ENCODE data around the gene SLC30A1.

Gene SLC30A1

DNA sequence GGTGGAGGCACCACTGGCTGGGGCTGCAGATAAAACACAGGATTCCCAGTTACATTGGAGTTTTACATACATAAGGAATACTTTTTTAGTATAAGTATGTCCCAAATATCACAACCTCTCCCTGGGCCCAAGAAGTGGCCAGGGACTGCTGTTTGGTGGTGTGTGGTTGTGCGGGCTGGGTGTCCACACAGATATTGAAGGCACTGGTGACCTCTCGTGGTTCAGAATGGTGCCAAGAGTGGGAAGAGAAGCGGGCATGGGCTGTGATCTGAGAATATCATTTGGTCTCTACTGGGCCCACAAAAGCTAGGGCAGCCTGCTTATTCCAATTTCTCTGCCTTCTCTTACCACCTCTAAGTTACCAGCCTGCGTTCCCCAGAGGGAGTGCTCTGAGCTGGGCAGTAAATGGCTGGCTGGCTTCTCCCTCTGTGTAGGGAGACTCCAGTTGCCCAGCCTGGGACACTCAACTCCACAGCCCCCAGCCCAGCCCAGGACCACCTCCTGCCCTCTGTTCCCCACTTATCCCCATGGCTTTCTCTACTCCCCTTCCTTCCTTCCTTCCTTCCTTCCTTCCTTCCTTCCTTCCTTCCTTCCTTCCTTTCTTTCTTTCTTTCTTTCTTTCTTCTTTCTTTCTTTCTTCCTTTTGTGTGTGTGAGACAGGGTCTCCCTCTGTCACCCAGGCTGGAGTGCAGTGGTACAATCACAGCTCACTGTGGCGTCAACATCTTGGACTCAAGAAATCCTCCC is 44.2 kb downstream of the SLC30A1 start:
- TF ChIP-seq, protein P1, sequence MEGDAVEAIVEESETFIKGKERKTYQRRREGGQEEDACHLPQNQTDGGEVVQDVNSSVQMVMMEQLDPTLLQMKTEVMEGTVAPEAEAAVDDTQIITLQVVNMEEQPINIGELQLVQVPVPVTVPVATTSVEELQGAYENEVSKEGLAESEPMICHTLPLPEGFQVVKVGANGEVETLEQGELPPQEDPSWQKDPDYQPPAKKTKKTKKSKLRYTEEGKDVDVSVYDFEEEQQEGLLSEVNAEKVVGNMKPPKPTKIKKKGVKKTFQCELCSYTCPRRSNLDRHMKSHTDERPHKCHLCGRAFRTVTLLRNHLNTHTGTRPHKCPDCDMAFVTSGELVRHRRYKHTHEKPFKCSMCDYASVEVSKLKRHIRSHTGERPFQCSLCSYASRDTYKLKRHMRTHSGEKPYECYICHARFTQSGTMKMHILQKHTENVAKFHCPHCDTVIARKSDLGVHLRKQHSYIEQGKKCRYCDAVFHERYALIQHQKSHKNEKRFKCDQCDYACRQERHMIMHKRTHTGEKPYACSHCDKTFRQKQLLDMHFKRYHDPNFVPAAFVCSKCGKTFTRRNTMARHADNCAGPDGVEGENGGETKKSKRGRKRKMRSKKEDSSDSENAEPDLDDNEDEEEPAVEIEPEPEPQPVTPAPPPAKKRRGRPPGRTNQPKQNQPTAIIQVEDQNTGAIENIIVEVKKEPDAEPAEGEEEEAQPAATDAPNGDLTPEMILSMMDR (IDR thresholded peaks at IDR 0.05; ENCODE audit: low read depth, low read length) = no peak
- DNase-seq (ENCODE audit: extremely low read depth, low read depth) = no peak

DNA sequence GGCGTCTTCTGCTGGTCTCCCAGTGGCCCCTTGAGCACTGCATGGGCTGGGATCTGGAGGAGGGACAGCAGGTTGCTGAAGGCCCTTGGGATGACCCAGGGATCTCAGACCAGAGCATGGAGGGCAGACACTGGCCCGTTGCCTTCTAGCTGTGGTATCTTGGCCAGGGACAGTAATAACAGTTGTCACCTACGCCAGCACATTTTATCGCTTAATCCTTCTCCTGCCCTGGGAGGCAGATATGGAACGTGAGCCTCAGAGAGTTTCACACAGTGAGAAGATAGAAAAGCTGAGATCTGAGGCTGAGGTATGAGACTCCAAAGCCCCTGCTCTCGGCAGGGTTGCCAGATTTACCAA is 46.9 kb downstream of the SLC30A1 start:
- TF ChIP-seq, protein P1 (IDR thresholded peaks at IDR 0.05; ENCODE audit: low read depth, low read length) = no peak
- no peak for DNase-seq (ENCODE audit: extremely low read depth, low read depth)

DNA sequence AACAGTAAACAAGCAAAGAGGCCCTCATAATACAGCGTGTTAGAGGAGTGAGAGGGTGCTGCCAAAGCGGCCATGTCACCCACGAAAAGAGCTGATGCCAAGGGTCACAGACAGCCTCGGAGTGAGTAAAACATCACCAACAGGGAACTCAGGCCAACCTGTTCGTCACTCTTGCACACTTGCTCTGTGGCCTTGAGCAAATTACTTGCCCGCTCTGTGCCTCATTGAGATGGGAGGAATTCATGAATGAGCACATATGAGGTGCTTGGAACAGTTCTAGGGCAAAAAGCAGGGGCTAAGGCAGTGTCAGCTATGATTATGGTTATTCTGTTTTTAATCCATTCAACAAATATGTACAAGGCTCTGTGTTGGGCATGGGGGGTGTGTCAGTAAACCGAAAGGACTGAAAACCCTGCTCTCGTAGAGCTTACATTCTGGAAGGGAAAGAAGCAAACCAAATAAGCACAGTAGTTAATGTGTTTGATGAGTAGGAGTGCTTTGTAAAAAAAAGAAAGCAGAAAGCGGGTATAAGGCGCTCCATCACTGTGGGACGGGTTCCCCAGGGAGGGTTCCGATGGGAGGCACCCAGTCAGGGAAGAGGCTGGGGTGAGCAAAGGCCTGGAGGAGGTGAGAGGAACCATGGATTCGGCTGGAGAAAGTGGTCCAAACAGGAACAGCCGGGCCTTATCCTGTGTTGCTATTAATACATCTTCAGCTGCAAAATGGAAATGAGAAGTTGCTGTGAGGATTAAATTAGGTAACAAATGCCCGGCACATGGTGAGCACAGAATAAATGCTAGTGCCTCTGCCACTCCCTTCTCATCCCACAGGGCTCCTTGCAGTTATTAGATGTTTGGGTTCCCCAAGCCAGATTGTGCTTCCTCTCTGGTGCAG is 47.5 kb downstream of the SLC30A1 start:
- DNase-seq (ENCODE audit: extremely low read depth, low read depth) = no peak
- TF ChIP-seq, protein P1 (IDR thresholded peaks at IDR 0.05; ENCODE audit: low read depth, low read length) = no peak

DNA sequence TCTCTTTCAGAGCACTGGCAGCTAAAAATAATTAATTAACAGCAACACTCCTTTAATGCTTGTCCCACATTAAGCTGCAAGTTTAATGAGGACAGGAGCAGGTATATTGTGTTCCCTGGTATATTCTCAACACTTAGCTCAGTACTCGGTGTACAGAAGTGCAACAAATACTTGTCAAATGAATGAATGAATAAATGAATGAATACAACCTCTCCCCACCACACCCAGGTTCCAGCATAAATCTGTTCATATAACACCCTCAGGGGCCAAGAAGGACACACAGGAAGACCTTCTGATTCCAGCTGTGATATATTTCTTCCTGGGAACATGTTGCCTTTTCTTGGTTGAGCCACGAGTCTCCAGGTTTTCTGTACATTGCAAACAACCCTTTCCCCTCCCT is 48.9 kb downstream of the SLC30A1 start:
- DNase-seq (ENCODE audit: extremely low read depth, low read depth) = no peak
- TF ChIP-seq, protein P1 (IDR thresholded peaks at IDR 0.05; ENCODE audit: low read depth, low read length) = no peak

GRCh38 chr1:211529453-211529852 is 49.5 kb downstream of the SLC30A1 start:
- TF ChIP-seq, protein P1 (IDR thresholded peaks at IDR 0.05; ENCODE audit: low read depth, low read length) = no peak
- DNase-seq (ENCODE audit: extremely low read depth, low read depth) = no peak

GRCh38 chr1:211529011-211529410 is 50.0 kb downstream of the SLC30A1 start:
- DNase-seq (ENCODE audit: extremely low read depth, low read depth) = no peak
- TF ChIP-seq, protein P1 (IDR thresholded peaks at IDR 0.05; ENCODE audit: low read depth, low read length) = no peak

- TF ChIP-seq, protein P1 (IDR thresholded peaks at IDR 0.05; ENCODE audit: low read depth, low read length) = no peak
- DNase-seq (ENCODE audit: extremely low read depth, low read depth) = no peak
These were observed 51.1 kb downstream of the SLC30A1 start for GRCh38 chr1:211527888-211528287.

Data from AG09319 (cell line).